ENCODE results near the gene RHOF.

Gene RHOF, protein sequence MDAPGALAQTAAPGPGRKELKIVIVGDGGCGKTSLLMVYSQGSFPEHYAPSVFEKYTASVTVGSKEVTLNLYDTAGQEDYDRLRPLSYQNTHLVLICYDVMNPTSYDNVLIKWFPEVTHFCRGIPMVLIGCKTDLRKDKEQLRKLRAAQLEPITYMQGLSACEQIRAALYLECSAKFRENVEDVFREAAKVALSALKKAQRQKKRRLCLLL

DNA sequence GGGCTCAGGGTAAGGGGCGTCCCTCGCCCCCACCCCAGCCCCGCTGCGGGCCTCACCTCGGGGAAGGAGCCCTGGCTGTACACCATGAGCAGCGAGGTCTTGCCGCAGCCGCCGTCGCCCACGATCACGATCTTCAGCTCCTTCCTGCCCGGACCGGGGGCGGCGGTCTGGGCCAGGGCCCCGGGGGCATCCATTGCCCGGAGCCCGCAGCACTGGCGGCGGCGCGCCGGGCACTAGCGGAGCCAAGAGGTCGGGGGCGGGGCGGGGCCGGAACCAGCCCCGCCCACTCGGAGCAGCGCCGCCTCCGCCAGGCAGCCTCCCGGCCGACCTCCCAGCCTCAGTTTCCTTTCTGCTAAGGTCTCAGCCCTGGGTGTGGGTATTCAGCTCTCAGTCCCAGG, at the start of gene RHOF:
TSS of gene RHOF (minus strand) at position 249 of the 398 bp plus-strand sequence. CDS start at position 194, 55 bp downstream.
- DNase-seq: no peak

DNA sequence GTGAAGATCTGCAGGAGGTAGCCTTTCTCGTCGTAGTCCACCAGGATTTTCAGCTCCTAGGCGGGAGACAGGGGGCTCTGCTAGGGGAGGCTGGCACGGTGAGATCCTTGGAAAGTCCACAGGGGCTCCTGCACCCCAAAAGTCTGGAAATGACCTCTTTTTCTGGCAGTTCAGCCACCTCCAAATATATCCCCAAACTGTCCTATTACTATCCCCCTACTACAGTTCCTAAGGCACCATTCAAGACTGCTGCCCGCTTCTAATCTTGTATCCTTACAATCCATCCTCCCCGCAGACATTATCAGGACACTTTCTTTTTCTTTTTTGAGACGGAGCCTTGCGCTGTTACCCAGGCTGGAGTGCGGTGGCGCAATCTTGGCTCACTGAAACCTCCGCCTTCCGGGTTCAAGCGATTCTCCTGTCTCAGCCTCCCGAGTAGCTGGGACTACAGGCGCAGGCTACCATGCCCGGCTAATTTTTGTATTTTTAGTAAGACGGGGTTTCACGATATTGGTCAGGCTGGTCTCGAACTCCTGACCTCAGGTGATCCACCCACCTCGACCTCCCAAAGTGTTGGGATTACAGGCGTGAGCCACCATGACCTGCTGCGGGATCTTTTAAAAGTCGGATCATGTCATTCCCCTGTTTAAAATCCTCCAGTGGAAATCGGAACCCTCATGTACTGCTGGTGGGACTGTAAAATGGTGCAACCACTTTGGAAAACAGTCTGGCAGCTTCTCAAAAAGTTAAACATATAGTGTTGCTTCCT, 46.7 kb upstream of the RHOF start:
- no peak for DNase-seq

DNA sequence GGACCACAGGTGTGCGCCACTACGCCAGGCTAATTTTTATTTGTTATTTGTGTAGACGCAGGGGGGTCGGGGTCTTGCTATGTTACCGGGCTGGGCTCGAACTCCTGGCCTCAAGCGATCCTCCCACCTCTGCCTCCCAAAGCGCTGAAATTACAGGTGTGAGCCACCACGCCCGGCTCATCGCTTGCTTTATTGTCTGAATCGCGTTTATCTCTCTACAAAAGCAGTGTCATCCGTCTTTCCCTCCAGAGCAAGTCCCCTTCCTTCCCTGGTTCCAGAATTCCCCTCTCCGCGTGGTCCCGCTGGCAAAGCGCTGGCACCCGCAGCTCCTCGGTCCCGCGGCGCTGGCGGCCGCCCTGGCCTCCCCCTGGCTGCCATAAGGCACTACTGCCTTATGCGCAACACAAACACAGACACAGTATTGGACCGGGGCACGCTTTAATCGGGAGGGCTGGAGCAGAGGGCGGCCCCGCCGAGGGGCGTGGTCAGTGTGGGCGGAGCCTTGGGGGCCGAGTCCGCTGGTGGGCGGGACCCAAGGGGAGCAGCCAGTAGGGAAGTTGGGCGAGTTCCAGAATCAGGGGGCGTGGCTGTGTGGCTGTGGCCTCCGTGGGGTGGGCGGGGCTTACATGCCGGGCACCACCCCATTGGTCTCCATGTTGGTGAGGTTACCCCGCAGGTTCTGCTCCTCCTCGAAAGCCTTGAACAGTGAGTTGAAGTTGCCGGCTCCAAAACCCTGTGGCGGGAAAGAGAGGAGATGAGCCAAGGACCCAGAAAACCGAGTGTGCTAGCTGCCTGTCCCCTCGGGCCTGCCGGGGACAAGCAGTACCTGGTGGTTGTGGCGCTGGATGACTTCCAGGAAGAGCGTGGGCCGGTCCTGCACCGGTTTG, 45.9 kb upstream of the RHOF start:
- no peak for DNase-seq

DNA sequence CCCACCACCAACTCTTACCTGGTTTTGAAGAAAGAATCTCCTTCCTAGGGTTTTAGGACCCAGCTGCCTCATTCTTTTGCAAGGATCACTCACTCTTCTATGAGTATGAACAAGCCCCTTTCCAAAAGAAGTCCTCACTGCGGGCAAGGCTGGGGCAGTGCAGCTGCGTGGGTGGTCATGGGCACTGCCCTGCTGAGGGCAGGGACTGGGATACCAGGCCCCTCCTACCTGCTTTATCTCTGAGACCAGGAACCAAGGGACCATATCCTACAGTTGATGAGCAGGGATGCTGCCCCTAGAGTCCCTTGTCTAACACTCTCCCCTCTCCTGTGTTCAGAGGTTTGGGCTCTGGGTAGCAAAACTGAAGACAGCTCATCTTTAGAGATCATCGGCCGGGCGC, 44.6 kb upstream of the RHOF start:
- DNase-seq: no peak

DNA sequence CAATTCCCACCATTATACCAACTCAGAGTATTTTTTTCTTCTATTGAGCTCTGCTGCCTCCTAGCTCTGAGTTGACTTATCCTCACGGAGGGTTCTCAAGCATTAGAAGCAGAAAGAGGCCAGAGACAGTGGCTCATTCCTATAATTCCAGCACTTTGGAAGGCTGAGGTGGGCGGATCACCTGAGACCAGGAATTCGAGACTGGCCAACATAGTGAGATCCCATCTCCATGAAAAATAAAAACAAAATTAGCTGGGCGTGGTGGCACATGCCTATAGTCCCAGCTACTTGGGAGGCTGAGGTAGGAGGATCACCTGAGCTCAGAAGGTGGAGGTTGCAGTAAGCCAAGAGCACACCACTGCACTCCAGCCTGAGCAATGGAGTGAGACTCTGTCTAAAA, 44.2 kb upstream of the RHOF start:
- no peak for DNase-seq

DNA sequence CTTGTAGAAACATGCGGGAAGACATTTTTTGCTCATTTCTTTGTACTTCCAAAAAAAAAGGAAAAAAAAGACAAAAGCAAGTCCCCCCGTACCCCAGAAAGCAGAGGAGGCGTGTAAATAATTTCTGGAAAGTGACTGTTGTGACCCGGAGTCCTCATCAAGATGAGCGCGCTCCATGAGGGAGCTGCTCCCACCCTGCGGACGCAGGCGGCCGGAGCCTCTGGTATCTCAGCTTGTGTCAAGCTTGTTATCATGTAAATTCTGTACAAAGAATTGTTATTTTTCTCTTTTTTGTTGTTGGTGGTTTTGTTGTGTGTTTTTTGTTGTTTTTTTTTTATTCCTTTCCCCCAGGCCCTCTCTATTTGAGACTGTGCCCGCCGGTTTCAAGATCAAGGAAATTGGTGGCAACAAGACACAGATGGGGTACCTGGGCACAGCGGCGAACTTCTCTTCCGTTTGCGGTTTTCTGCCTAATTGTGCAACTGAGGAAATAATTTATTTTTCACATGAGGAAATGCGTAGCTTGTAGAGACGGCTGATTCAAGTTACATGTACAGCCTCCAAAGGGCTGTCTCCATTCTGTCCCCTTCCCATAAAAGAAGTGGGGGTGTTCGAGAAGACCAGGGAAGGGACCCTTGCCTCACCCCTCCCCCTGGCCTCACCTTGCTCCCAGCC, 38.2 kb upstream of the RHOF start:
- DNase-seq: no peak

DNA sequence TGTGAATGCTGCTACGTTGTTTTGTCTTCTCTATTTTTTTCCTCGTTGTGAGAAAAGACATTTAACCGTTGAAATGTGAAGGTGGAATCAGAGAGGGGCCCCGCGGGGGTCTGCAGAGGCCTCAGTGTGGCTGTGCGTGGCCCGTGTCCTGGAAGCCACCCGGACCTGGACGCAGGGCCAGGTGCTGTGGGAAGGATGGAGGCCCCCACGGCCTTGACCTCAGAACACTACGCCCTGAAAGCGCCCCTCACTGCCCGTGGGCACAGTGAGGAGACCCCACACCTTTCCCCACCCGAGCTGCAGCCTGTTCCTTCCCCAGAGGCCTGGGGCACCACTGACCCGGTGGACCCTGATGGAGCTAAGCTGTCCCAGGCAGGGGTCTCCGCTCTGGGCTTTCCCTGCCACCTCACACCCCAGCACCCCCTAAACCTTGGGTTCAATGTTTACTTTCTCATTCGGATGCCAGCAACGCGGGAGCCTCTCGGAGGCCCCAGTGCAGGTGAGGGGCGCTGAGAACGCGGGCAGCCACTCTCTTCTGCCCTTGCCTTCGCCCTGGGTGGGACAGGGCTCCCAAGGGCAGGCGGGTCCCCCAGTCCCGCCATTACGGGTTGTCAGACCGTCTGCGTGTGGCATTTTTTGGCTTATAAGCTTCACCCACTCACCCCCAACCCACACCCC, 37.2 kb upstream of the RHOF start:
- no peak for DNase-seq

DNA sequence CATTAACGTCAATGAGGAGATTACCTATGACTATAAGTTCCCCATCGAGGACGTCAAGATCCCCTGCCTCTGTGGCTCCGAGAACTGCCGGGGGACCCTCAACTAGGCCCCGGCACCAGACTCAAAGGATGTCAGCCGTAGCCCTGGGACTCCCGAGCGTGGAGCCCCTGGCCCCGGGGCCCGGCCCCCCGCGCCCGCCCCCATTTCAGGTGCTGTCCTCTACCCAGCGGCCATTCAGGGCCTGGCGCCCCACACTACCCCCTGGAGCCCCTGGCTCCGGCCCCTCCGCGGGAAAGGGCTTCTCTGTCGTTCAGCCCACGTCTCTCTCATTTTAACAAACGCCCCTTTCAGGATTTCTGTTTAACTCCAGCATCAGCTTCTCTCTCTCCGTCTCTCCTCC, 36.6 kb upstream of the RHOF start:
- no peak for DNase-seq

DNA sequence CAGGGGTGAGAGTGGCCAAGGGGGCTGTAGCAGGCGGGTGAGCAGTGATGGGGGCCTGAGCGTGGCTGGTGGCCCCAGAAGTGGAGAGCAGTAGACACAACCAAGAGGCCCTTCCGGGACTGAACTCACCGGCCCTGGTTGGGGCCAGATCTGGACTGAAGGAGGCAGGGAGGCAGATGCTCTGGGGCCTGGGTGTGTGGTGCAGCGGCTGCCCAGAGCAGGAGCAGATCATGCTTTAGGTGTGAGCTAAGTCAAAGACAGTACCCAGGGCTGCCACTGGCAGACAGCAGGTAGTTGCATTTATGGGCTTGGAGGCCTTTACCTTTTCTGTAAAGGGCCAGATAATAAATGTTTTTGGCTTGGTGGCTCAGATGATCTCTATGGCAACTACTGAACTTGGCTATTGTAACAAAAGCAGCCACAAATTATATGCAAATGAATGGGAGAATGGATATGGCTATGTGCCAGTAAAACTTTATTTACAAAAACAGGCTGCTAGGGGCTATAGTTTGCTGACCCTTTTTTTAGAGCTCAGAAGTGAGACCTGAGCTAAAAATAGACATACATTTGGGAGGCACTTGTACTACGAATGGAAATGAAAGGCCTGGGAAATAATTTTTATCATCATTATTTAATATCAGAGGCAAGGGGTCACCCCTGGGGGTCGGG, 35.9 kb upstream of the RHOF start:
- DNase-seq: peak; percentile 50

DNA sequence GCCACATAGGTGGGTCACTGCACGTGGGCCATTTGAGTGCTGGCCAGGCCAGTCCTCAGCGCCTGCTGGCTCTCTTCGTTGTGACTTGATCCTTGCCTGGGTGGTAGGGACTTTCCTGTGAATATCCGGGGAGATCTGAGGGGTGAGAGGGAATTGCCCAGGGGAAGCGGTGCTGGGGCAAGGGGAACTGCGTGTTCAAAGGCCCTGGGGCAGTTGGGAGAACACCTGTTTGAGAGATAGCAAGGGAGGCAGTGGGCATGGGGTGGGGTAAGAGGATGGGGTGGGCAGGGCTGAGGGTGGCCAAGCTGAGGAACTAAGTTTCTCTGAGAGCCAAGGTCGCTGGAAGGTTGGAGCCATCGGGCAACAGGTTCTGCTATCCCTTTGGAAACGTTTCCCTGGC, 35.3 kb upstream of the RHOF start:
- no peak for DNase-seq

DNA sequence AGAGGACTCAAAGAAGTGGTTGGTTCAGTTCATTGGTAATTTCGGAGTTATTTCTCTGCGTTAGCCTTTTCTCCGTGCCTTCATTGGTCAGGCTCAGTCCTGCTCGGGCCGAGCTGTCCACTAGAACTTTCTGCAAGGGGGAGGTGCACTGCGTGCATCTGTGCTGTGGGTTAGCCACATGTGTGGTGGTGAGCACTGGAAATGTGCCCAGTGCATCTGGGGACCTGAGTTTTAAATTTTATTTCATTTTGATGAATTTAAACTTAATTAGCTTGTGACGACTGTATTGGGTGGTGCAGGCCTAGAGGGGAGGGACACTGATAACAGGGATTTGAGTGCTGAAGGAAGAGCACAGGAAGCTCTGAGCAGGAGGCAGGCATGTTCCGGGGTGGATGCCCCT, 34.8 kb upstream of the RHOF start:
- DNase-seq: no peak

DNA sequence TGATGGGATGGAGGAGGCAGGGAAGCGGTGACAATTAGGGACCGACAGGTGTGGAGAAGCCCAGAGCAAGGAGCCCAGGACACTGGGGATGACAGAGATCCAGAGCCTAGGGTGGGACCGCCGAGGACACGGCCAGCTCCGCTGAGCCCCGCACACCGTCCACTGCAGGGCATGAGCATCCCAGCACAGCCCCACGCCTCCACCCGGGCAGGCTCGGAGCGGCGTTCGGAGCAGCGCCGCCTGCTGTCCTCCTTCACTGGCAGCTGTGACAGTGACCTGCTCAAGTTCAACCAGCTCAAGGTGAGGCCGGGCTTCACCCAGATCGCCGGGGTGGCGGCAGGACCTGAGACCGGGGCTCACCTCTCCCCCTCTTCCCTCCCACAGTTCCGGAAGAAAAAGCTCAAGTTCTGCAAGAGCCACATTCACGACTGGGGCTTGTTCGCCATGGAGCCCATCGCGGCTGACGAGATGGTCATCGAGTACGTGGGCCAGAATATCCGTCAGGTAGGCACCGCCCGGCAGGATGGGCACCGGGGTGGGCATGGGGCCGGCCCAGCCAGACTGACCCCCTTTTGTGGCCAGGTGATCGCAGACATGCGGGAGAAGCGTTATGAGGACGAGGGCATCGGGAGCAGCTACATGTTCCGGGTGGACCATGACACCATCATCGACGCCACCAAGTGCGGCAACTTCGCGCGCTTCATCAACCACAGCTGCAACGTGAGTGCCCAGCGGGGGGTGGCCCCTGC, 34.0 kb upstream of the RHOF start:
- no peak for DNase-seq

DNA sequence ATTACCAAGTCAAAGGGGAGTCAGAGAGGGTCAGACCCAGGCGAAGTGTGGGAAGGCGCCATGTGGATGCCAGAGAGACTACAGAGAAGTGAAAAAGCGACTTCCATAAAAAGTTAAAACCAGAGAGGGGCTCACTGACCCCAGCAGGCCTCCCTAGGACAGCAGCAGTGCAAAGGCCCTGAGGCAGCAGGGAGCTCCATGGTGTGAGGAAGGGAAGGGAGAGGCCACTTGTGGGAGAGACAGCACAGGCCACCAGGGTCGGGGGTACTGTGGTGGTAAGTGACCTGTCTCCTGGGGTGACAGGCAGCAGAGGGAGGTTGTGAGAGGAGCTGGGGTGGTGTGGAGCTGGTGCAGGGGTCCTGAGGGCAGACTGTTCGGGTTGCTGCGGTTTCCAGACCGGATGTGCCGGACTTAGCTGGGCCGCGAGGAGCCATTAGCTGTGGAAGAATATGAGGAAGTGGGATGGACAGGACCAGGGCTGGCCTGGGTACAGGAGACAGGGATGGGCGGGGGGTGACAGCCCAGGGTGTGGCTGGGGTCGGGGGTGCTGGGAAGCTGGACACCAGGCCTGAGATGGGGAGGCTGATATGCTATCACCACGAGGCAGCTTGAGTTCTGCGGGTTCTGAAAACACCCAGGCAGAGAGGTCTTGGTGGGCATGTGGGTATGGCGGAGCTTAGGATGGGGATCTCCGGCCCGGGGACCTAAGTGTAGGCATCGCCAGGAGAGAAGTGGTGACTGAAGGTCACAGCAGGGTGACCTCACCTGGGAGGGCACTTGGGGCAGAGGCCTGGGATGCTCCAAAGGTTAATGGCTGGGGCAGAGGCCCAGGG, 33.0 kb upstream of the RHOF start:
- no peak for DNase-seq

DNA sequence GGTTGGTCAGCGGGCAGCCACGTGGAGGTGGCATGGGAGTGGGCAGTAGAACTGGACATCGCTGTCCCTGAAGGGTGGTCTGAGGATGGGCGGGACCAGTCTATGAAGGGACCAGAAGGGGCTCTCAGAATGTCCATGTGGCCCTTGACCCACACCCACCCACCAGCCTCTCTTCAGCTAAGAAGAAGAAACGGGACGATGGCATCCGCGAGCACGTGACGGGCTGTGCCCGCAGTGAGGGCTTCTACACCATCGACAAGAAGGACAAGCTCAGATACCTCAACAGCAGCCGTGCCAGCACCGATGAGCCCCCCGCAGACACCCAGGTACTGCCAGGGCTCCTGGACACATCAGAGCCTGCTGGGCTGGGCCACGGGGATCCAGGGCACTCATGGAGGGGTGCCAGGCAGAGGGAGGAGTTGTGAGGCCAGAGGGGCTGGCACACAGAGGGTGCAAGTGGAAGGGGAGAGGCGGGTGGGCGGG, 31.6 kb upstream of the RHOF start:
- no peak for DNase-seq

DNA sequence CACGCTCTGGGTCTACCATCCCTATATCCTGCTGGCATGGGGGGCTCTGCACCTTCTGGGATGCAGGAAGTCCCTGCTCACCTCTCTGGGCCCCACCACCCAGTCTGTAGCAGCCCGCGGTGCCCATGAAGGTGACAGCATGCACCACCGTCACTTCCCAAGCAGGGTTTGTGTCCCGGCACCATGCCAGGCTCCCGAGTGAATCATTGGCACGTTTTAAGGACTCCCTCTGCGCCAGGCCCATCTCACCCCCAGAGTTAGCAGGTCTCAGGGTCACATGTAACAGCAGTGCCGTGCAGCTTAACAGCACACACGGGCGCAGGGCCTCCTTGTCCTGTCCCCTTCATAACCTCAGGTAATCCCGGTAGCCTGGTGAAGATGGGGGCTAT, 30.2 kb upstream of the RHOF start:
- no peak for DNase-seq

DNA sequence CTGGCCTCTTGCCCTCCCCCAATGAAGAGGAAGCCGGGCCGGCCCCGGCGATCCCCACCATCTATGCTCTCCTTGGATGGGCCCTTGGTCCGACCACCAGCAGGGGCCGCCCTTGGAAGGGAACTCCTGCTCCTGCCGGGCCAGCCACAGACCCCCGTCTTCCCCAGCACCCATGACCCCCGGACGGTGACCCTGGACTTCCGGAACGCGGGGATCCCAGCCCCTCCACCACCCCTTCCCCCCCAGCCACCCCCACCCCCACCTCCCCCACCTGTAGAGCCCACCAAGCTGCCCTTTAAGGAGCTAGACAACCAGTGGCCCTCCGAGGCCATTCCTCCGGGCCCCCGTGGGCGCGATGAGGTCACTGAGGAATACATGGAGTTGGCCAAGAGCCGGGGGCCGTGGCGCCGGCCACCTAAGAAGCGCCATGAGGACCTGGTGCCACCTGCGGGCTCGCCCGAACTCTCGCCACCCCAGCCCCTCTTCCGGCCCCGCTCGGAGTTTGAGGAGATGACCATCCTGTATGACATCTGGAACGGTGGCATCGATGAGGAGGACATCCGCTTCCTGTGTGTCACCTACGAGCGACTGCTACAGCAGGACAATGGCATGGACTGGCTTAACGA, 29.7 kb upstream of the RHOF start:
- no peak for DNase-seq

DNA sequence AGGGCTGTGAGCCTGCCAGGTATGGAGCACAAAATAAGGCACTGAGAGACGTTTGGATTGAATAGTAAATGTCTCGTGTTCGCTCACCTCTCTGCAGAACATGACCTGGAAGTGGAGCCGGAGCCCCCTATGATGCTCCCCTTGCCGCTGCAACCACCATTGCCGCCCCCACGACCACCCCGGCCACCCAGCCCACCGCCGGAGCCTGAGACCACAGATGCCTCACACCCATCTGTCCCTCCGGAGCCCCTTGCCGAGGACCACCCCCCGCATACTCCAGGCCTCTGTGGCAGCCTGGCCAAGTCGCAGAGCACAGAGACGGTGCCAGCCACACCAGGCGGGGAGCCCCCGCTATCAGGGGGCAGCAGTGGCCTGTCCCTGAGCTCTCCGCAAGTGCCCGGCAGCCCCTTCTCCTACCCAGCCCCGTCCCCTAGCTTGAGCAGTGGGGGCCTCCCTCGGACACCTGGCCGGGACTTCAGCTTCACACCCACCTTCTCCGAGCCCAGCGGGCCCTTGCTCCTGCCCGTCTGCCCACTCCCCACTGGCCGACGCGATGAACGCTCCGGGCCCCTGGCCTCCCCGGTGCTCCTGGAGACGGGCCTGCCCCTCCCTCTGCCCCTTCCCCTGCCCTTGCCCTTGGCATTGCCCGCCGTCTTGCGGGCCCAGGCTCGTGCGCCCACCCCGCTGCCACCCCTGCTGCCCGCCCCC, 29.1 kb upstream of the RHOF start:
- no peak for DNase-seq

DNA sequence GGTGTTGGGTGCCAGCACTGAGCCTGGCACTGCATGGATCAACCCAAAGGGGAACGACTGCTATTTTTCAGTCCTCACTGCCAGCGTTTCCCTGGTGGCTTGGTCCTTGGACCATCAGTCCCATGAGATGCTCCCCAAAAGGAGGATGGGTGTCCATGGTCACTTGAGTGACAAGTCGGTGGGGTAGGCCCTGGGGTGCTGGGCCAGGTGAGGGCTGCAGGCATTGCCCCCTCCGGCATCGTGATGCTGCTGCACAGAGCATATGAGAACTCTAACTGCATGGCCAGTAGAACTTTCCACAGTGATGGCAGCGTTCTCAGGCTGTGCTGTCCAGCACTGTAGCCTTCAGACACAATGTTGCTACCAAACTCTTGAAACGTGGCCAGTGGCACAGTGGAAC, 26.6 kb upstream of the RHOF start:
- DNase-seq: no peak

Measured in NCI-H1105 treated with DMSO at 0.1 percent for 48 hours (cell line).